PC-9 (cell line): ENCODE results near the gene TBC1D14. TPM values are rescaled to one million over a fixed set of nuclear protein-coding genes. Genes with fewer than 3 reads are reported as not detected.
"Not testable (repeated sequence)": the region's sequence is repeated elsewhere in the genome, so short reads cannot be mapped to it uniquely, and the experiment has no call there.

ENCODE experiments used
- BruUV-seq: library from RNA; stranded (reverse); fragments of 400-500 nt; replicated peaks from 2 replicates; lab custom pipeline; 2021; lab: Mats Ljungman, UMichigan
- CTCF ChIA-PET: fragments of 300-600 bp; sonication (Branson Sonifier 250); formaldehyde crosslinking; loops from one replicate; lab custom pipeline; 2022; ENCODE audit warnings: antibody characterized with exemption; lab: Charles Lee
- POLR2A ChIA-PET: fragments of 300-600 bp; sonication (Branson Sonifier 250); formaldehyde crosslinking; loops from one replicate; lab custom pipeline; 2022; ENCODE audit warnings: antibody characterized with exemption; ENCODE audit not compliant: unreplicated experiment; lab: Charles Lee
- DNase-seq, 2 experiments: peaks; one replicate each; pipeline versions ENCODE4 v3.0.0 to v3.0.0-alpha.2; 2015 to 2022; ENCODE audit warnings: mixed read lengths in 1 of 2
- H2AFZ ChIP-seq: fragments of 200-600 bp; sonication (generic); 2 replicates; pipeline ENCODE4 v1.8.1; 2017; ENCODE audit warnings: antibody characterized with exemption
- H3F3A ChIP-seq: fragments of 200-600 bp; sonication (generic); 2 replicates; pipeline ENCODE4 v1.8.1; 2017; ENCODE audit warnings: antibody characterized with exemption, mild to moderate bottlenecking, low read depth; ENCODE audit not compliant: insufficient read depth
- H3K27ac ChIP-seq: fragments of 200-600 bp; sonication (generic); 2 replicates; pipeline ENCODE4 v1.6.1; 2016; ENCODE audit warnings: mixed run types
- H3K27me3 ChIP-seq: fragments of 200-600 bp; sonication (generic); 2 replicates; pipeline ENCODE4 v1.6.1; 2016; ENCODE audit warnings: low read depth, mixed run types; ENCODE audit not compliant: insufficient read depth
- H3K36me3 ChIP-seq: fragments of 200-600 bp; sonication (generic); 2 replicates; pipeline ENCODE4 v1.6.1; 2016; ENCODE audit warnings: low read depth, mixed run types
- H3K4me1 ChIP-seq: fragments of 200-600 bp; sonication (generic); replicated peaks from 2 replicates; pipeline ENCODE4 v1.6.1; 2016; ENCODE audit warnings: mixed run types; ENCODE audit not compliant: insufficient read depth
- H3K4me2 ChIP-seq: fragments of 200-600 bp; sonication (generic); 2 replicates; pipeline ENCODE4 v1.6.1; 2017; ENCODE audit warnings: mixed run types
- H3K4me3 ChIP-seq: fragments of 200-600 bp; sonication (generic); 2 replicates; pipeline ENCODE4 v1.6.1; 2016; ENCODE audit warnings: mixed run types
- H3K79me2 ChIP-seq: fragments of 200-600 bp; sonication (generic); 2 replicates; pipeline ENCODE4 v1.6.1; 2017; ENCODE audit warnings: low read depth, mixed run types
- H3K9me2 ChIP-seq: fragments of 200-600 bp; sonication (generic); 2 replicates; pipeline ENCODE4 v1.8.1; 2017; ENCODE audit warnings: mild to moderate bottlenecking; ENCODE audit not compliant: insufficient read depth
- H3K9me3 ChIP-seq: fragments of 200-600 bp; sonication (generic); 2 replicates; pipeline ENCODE4 v1.8.1; 2016; ENCODE audit warnings: low read depth; ENCODE audit not compliant: insufficient read depth
- H4K20me1 ChIP-seq: fragments of 200-600 bp; sonication (generic); 2 replicates; pipeline ENCODE4 v1.8.1; 2017; ENCODE audit not compliant: insufficient read depth
- EZH2 ChIP-seq: fragments of 200-600 bp; sonication (generic); IDR thresholded peaks from 2 replicates; pipeline ENCODE4 v1.8.0; 2017; ENCODE audit warnings: antibody characterized with exemption, low read depth
- intact Hi-C: fragments of 100-400 bp; cut with micrococcal nuclease; formaldehyde crosslinking; loops from one replicate; pipeline ENCODE4 v1.10.0; 2022; ENCODE audit not compliant: unreplicated experiment
- total RNA-seq: library from RNA; stranded (reverse); gene quantifications from 2 replicates; pipeline ENCODE4 v1.2.3, GENCODE V29; 2021
- TF ChIP-seq, protein P1 (sequence below): fragments of 200-600 bp; sonication (generic); conservative IDR thresholded peaks from 2 replicates; pipeline ENCODE4 v1.6.1; 2017; ENCODE audit warnings: mixed run types, antibody characterized with exemption, mild to moderate bottlenecking, moderate library complexity

Gene TBC1D14
- total RNA-seq, 1 experiment from 2014 or later = 46.2 TPM

GRCh38 chr4:6910960-6911874 is 1.6 kb downstream of the TBC1D14 start:
- Histone ChIP-seq H3K79me2 (peaks cover 25% of the 10 kb centered on the region), H3K4me3 (peak overlapping the region; percentile 78; the same call in 1 of the 2 replicates), H3F3A (peaks cover 10% of the 10 kb centered on the region; the same call in 1 of the 2 replicates), H3K27me3 (no peaks in the 10 kb centered on the region), H3K36me3 (no peaks in the 10 kb centered on the region), H4K20me1 (no peaks in the 10 kb centered on the region), H3K4me2 (peak overlapping the region; percentile 98), H3K4me1 (peaks cover 26% of the 10 kb centered on the region), H2AFZ (no peak overlapping the region), H3K27ac (no peak overlapping the region), H3K9me2 (no peaks in the 10 kb centered on the region), H3K9me3 (no peaks in the 10 kb centered on the region)
- intact Hi-C loops = no loop called here
- DNase-seq = no peak
- CTCF ChIA-PET = interaction anchor here (0.6 kb wide), 2 partner anchors 29 to 87 kb away, joined by 4 read pairs; no protein-coding TSS in a partner anchor
- POLR2A ChIA-PET = interaction anchor here (0.6 kb wide), 2 partner anchors 31 to 164 kb away, joined by 3 to 4 read pairs; no protein-coding TSS in a partner anchor
- BruUV-seq = no TSS peak
- no peak for TF ChIP-seq EZH2
- TF ChIP-seq, protein P1, sequence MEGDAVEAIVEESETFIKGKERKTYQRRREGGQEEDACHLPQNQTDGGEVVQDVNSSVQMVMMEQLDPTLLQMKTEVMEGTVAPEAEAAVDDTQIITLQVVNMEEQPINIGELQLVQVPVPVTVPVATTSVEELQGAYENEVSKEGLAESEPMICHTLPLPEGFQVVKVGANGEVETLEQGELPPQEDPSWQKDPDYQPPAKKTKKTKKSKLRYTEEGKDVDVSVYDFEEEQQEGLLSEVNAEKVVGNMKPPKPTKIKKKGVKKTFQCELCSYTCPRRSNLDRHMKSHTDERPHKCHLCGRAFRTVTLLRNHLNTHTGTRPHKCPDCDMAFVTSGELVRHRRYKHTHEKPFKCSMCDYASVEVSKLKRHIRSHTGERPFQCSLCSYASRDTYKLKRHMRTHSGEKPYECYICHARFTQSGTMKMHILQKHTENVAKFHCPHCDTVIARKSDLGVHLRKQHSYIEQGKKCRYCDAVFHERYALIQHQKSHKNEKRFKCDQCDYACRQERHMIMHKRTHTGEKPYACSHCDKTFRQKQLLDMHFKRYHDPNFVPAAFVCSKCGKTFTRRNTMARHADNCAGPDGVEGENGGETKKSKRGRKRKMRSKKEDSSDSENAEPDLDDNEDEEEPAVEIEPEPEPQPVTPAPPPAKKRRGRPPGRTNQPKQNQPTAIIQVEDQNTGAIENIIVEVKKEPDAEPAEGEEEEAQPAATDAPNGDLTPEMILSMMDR = no peak

GRCh38 chr4:6911917-6912316 is 2.3 kb downstream of the TBC1D14 start:
- intact Hi-C loops, H3K4me2 ChIP-seq: not testable (repeated sequence)
- CTCF ChIA-PET = interaction anchor here (0.6 kb wide), 1 partner anchor 237 kb away, joined by 4 read pairs; no protein-coding TSS in a partner anchor

GRCh38 chr4:6912441-6912840 is 2.8 kb downstream of the TBC1D14 start:
- intact Hi-C loops = no loop called here
- H3K9me3 ChIP-seq = no peaks in the 10 kb centered on the region
- ChIA-PET POLR2A (no interaction called here), CTCF (interaction anchor here (0.6 kb wide), 1 partner anchor 237 kb away, joined by 4 read pairs; no protein-coding TSS in a partner anchor)
- no peaks in the 10 kb centered on the region for H3K36me3 ChIP-seq
- H3K79me2 ChIP-seq = peaks cover 25% of the 10 kb centered on the region
- DNase-seq = no peak
- H3K4me1 ChIP-seq = peaks cover 38% of the 10 kb centered on the region
- BruUV-seq = no TSS peak
- no peaks in the 10 kb centered on the region for H4K20me1 ChIP-seq
- H3F3A ChIP-seq = peaks cover 23% of the 10 kb centered on the region; the same call in 1 of the 2 replicates
- H3K4me2 ChIP-seq = no peak overlapping the region
- H3K4me3 ChIP-seq = no peak overlapping the region
- no peaks in the 10 kb centered on the region for H3K9me2 ChIP-seq
- no peak overlapping the region for H2AFZ ChIP-seq
- no peak for TF ChIP-seq EZH2
- TF ChIP-seq, protein P1 = no peak
- H3K27me3 ChIP-seq = no peaks in the 10 kb centered on the region
- no peak overlapping the region for H3K27ac ChIP-seq

More at GRCh38 chr4:6911917-6912316, 2.3 kb downstream of the TBC1D14 start:
- POLR2A ChIA-PET = interaction anchor here (0.6 kb wide), 1 partner anchor 30 kb away, joined by 3 read pairs; no protein-coding TSS in a partner anchor
- not testable (repeated sequence) for H3K27ac ChIP-seq, H3K4me3 ChIP-seq, BruUV-seq, H3K9me2 ChIP-seq, H4K20me1 ChIP-seq, H2AFZ ChIP-seq, H3K36me3 ChIP-seq, H3K27me3 ChIP-seq, DNase-seq, H3K9me3 ChIP-seq
- Histone ChIP-seq H3F3A (peaks cover 17% of the 10 kb centered on the region; the same call in 1 of the 2 replicates), H3K79me2 (peaks cover 25% of the 10 kb centered on the region), H3K4me1 (peaks cover 33% of the 10 kb centered on the region)
